COLO829 (cell line): Measurements from ENCODE around the gene ARCN1.

ENCODE experiments used
- DNase-seq: peaks from one replicate; pipeline ENCODE4 v3.0.0; 2012; ENCODE audit warnings: low spot score

ARCN1 gene

DNA sequence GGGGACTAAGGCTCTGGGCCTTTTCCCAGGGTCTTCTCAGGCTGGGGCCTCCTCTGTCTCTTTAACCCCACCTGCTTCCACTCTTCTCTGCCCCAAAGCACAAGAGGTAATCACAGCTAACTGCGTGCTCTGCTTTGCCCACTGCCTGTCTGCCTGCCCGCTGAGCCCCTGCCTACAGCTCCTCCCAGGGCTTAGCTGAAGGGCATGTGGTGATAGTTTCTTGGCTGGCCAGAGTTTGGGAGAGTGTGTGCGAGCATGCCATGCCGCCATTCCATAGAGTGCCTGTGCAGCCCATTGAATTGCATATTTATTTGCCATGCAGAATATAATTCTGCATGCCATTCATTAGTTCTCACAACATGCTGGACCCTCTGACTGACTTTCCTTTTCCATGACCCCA lies 67.7 kb downstream of the ARCN1 start:
- DNase-seq: no peak

- no peak for DNase-seq
These were observed 68.3 kb downstream of the ARCN1 start for GRCh38 chr11:118640332-118641154.

- DNase-seq: no peak
These were observed 69.3 kb downstream of the ARCN1 start for GRCh38 chr11:118641397-118642019.

DNA sequence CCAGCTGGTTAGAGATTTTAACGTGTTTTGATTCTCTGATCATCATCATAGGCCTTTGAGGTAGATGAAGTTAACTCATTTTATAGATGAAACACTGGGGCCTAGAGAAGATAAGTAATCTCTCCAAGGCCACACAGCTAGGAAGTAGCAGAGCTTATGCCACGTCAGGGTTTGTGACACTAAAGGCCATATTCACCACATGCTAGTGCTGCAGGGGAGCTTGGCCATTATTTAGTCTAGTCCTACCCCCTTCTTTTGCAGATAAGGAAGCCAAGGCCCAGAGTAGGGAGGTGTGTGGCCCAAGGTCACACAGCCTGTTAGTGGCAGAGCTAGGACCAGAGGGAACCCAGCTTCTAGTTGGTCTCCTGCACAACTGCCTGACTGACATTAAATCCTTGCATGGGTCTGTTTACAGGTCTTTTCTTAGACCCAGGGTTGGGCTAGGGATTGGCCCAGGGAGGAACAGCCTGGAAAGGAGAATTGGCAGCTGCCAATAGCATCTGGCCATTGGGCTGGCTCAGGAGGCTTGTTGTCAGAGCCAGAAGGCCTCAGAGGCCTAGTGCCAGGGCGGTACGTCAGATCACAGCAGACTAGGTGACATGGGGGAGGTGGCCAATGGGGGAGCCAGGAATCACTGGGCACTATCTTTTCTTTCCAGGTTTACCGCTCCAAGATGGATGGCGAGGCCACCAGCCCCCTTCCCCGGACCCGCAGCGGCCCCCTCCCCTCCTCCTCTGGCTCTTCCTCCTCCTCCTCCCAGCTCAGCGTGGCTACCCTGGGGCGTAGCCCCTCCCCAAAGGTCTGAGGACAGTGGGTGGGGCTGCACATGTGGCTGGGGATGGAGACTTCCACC lies 71.2 kb downstream of the ARCN1 start:
- DNase-seq: no peak

- DNase-seq: no peak
These were observed 71.8 kb downstream of the ARCN1 start for GRCh38 chr11:118643995-118644345.

DNA sequence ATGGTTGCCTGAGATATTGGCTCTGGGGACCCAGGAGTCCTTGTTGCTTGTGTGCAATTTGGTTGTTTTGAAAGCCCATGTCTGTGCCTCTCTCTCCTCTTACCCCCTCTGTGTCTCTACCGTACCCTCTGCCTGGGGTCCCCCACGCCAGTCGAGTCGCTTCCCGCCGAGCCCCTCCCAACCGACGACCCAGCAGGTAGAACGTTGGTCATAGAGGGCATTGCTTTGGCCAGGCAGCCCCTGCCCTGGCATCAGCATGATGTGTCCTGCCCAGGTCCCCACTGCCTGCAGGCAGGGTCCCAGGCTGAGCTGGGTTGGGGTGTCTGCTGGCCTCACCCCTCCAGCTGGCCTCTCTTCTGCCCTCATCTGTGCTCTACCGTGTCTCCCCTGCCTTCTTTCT lies 72.3 kb downstream of the ARCN1 start:
- no peak for DNase-seq

- no peak for DNase-seq
These were observed 73.0 kb downstream of the ARCN1 start for GRCh38 chr11:118645066-118645715.

DNA sequence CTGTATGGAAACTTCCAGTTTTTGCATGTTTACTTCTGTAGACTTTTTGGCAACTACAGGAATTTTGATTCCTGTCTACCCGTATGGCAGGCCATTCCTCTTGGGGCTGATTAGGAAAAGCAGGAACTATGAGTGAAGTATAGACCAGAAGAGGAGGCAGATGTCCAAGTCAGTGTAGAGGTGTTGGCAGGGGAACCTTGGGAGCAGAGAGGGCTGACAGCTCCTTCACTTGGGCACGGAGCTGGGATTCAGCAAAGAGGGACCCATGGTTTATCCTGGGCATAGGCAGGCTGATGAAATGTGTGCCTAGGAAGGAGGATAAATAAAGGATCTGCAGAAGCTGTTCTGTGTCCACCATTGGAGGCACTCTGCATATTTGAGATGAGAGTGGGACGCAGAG lies 74.2 kb downstream of the ARCN1 start:
- no peak for DNase-seq

GRCh38 chr11:118648291-118648690 lies 76.1 kb downstream of the ARCN1 start:
- no peak for DNase-seq

DNA sequence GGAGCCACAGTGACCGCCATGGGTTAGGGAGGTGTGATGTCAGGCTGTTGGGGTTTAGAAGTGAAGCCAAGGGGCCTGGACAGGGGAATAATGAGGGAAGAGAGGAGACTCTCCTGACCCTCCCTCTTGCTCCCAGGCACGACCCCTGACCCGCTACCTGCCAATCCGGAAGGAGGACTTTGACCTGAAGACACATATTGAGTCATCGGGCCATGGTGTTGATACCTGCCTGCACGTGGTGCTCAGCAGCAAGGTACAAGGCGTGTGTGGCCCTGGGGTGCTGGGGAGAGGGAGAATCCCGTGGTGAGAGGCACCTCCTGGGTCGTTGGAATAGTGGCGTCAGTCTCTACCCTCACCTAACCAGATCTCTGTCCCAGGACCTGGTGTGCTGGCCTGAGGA lies 77.7 kb downstream of the ARCN1 start:
- no peak for DNase-seq

DNA sequence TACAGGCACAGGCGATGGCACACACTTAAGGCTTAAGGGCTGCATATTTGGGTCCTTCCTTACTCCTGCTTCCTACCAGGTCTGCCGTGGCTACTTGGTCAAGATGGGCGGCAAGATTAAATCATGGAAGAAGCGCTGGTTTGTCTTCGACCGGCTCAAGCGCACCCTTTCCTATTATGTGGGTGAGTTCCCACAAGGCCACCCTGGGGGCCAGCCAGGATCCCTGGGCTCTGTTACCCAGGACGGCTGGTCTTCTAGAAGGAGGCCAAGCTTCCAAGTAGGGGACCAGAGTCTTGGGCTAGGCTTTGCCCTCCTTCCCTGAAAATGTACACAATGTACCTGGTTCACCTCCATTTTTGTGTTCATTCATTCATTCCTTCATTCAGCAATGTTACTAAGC lies 78.2 kb downstream of the ARCN1 start:
- DNase-seq: no peak

DNA sequence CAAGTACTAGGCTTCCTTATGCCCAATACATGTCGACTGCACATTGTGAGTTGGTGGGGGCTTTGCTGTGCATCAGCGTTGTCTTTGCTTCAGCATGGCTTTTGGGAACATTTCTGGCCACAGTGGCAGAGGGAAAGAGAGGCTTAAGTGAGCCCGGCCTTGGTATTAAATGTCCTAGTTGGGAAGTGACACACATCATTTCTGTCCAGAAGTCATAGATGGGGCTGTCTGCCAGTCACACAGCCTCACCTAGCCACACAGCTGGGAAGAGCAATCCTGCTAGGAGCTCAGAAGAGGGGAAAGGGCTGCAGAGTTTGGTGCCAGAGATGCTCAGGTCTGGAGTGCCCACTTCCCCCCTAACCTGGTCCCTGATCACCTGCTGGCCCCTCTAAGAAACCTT lies 79.6 kb downstream of the ARCN1 start:
- DNase-seq: no peak
